Neural progenitor cell (in vitro differentiated cells): Measurements from ENCODE around the gene GAS2L3. TPM values are rescaled to one million over a fixed set of nuclear protein-coding genes. Genes with fewer than 3 reads are reported as not detected.
A peak's percentile ranks its signal among the peaks of the same experiment; 100 is the strongest.

ENCODE experiments used
- DNase-seq: peaks from one replicate; pipeline ENCODE4 v3.0.0-alpha.2; 2016; ENCODE audit warnings: low spot score
- H2AFZ ChIP-seq: fragments of 200-600 bp; sonication (generic); replicated peaks from 2 replicates; pipeline ENCODE4 v1.6.1; 2016; ENCODE audit warnings: antibody characterized with exemption
- H3F3A ChIP-seq: fragments of 200-600 bp; sonication (generic); 2 replicates; pipeline ENCODE4 v1.6.1; 2016; ENCODE audit warnings: antibody characterized with exemption, low read depth
- H3K27ac ChIP-seq: fragments of 200-600 bp; sonication (generic); 2 replicates; pipeline ENCODE4 v1.5.1; 2016; ENCODE audit warnings: mild to moderate bottlenecking
- H3K27me3 ChIP-seq: fragments of 200-600 bp; sonication (generic); 2 replicates; pipeline ENCODE4 v1.6.1; 2016; ENCODE audit warnings: mild to moderate bottlenecking, moderate library complexity
- H3K36me3 ChIP-seq: fragments of 200-600 bp; sonication (generic); 2 replicates; pipeline ENCODE4 v1.5.1; 2016
- H3K4me1 ChIP-seq: fragments of 200-600 bp; sonication (generic); 2 replicates; pipeline ENCODE4 v1.6.1; 2016; ENCODE audit warnings: mixed run types
- H3K4me2 ChIP-seq: fragments of 200-600 bp; sonication (generic); 2 replicates; pipeline ENCODE4 v1.6.1; 2016
- H3K4me3 ChIP-seq: fragments of 200-600 bp; sonication (generic); 2 replicates; pipeline ENCODE4 v1.5.1; 2016
- H3K79me2 ChIP-seq: fragments of 200-600 bp; sonication (generic); 2 replicates; pipeline ENCODE4 v1.6.1; 2016; ENCODE audit warnings: low read depth
- H3K9ac ChIP-seq: fragments of 200-600 bp; sonication (generic); 2 replicates; pipeline ENCODE4 v1.6.1; 2016
- H3K9me3 ChIP-seq: fragments of 200-600 bp; sonication (generic); 2 replicates; pipeline ENCODE4 v1.5.1; 2016; ENCODE audit warnings: low read depth
- H4K20me1 ChIP-seq: fragments of 200-600 bp; sonication (generic); 2 replicates; pipeline ENCODE4 v1.6.1; 2016; ENCODE audit warnings: low read depth
- H3K27ac Mint-ChIP-seq: 3 replicates; pipeline ENCODE4 v1.8.0; 2021; ENCODE audit warnings: mixed read lengths
- H3K27me3 Mint-ChIP-seq: 2 replicates; pipeline ENCODE4 v1.8.0; 2022; ENCODE audit warnings: low read depth, mild to moderate bottlenecking, inconsistent platforms, moderate library complexity, mixed read lengths; ENCODE audit not compliant: insufficient read depth
- H3K36me3 Mint-ChIP-seq: 3 replicates; pipeline ENCODE4 v1.8.0; 2021; ENCODE audit warnings: mixed read lengths
- H3K4me1 Mint-ChIP-seq: 3 replicates; pipeline ENCODE4 v1.8.0; 2021; ENCODE audit warnings: mixed read lengths
- H3K4me3 Mint-ChIP-seq: 3 replicates; pipeline ENCODE4 v1.8.0; 2021; ENCODE audit warnings: mild to moderate bottlenecking, moderate library complexity, mixed read lengths
- H3K9me3 Mint-ChIP-seq: 3 replicates; pipeline ENCODE4 v1.8.0; 2020; ENCODE audit warnings: mixed read lengths
- CTCF ChIP-seq: fragments of 200-600 bp; sonication (generic); IDR thresholded peaks from 2 replicates; pipeline ENCODE4 v1.5.1; 2017; ENCODE audit warnings: antibody characterized with exemption, mild to moderate bottlenecking
- EZH2 ChIP-seq: fragments of 200-600 bp; sonication (generic); IDR thresholded peaks from 2 replicates; pipeline ENCODE4 v1.6.1; 2017; ENCODE audit warnings: antibody characterized with exemption, mild to moderate bottlenecking, moderate library complexity
- EZH2phosphoT487 ChIP-seq: fragments of 200-600 bp; sonication (generic); IDR thresholded peaks from 2 replicates; pipeline ENCODE4 v1.6.1; 2017; ENCODE audit warnings: antibody characterized with exemption
- total RNA-seq: library from RNA; depleted of rRNA; stranded (reverse); fragments of >200 nt; gene quantifications from 2 replicates; pipeline ENCODE4 v1.2.3, GENCODE V29; 2015; ENCODE audit warnings: low replicate concordance

GAS2L3 gene
- total RNA-seq: 40.6 and 57.6 TPM in 2 replicates

DNA sequence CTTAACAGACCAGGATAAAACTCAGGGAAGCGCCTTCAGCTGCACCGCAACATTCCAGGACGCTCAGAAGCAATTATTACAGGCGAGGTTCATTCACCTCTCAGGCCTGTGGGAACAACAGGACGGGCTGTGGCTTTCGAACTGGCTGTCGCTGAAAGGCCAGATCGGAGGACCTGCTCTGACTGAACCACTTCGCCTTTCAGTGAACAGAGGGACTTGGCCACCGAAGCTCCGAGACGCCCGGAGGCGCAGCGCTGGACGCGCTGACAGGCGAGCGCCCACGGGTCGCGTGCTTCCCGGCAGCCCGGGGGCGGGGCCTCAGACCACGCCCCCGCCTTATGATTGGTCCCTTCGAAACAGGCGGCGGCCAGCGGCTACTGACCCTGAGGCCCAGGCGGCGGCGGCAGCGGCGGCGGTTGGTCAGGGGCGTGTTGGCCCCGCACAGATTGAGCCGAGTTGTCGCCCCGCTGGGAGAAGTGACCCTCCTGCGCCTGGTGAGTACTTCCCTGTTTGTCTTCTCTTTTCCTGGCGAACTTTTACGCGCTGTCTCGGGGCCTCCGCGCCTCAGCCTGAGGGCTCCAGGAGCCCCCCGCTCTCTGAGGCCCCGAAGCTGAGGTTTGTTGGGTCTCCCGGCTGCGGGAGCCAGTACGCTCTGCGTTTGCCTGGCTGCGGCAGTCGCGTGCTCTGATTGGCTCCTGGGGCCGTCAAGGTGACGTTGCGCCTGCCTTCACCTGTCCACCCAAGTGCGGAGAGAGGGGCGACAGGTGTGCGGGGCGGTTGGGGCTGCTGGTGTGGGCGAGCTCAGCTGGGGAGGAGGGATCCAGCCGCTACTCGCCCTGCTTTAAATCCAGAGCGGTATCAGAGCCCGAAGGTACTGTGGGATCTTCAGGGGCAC is at the start of gene GAS2L3:
GAS2L3 (plus strand) TSS at position 393 of the 895 bp plus-strand sequence. CDS start 21,221 bp downstream, outside the sequence.
- H3K4me2 ChIP-seq: peak within 1 kb of the TSS; percentile 86
- TF ChIP-seq EZH2: peak; percentile 35
- no peak for TF ChIP-seq CTCF
- peaks cover 11% of the 10 kb centered on the region for H3F3A ChIP-seq
- H3K27ac ChIP-seq: no peak within 1 kb of the TSS
- no peaks in the 10 kb centered on the region for H3K9me3 Mint-ChIP-seq
- peaks cover 37% of the 10 kb centered on the region for H3K79me2 ChIP-seq
- peaks cover 29% of the 10 kb centered on the region for H3K27me3 ChIP-seq
- peaks cover 15% of the 10 kb centered on the region for H3K4me1 Mint-ChIP-seq
- peaks cover 8% of the 10 kb centered on the region for H3K36me3 Mint-ChIP-seq
- peak within 1 kb of the TSS; percentile 77 for H3K4me3 ChIP-seq
- H3K36me3 ChIP-seq: no peaks in the 10 kb centered on the region
- peaks cover 14% of the 10 kb centered on the region for H4K20me1 ChIP-seq
- H3K9ac ChIP-seq: peak within 1 kb of the TSS; percentile 33
- H2AFZ ChIP-seq: peak within 1 kb of the TSS; percentile 87
- peak; percentile 96 for DNase-seq
- no peaks in the 10 kb centered on the region for H3K9me3 ChIP-seq
- H3K27me3 Mint-ChIP-seq: peaks cover 2% of the 10 kb centered on the region
- H3K27ac Mint-ChIP-seq: peak within 1 kb of the TSS; percentile 82
- H3K4me1 ChIP-seq: peaks cover 11% of the 10 kb centered on the region
- peak within 1 kb of the TSS; percentile 97 for H3K4me3 Mint-ChIP-seq

DNA sequence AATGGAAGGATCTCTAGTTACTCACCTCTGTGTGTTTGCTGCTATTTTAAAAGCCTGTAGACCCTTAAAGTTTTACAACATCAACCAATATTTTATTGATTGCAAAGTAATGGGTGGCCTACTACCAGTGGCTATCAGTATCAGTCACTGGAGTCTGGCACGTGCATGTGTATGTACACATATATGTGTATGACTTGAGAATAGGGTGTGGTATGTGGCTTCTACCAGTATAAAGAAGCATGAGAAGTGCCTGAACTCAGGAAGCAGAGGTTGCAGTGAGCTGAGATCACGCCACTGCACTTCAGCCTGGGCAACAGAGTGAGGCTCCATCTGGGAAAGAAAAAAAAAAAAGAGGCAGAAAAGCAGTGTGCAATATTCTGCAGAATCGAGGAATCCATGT is 45.5 kb upstream of the GAS2L3 start:
- H3K79me2 ChIP-seq: no peaks in the 10 kb centered on the region
- H3K27ac ChIP-seq: no peak overlapping the region
- no peak overlapping the region for H3K4me3 ChIP-seq
- H3K4me1 ChIP-seq: no peaks in the 10 kb centered on the region
- no peak for DNase-seq
- no peak overlapping the region for H3K27ac Mint-ChIP-seq
- no peak overlapping the region for H3K4me3 Mint-ChIP-seq
- no peaks in the 10 kb centered on the region for H3K27me3 Mint-ChIP-seq
- no peak overlapping the region for H2AFZ ChIP-seq
- no peaks in the 10 kb centered on the region for H3K36me3 ChIP-seq
- TF ChIP-seq EZH2 (no peak), EZH2phosphoT487 (no peak), CTCF (no peak)
- no peaks in the 10 kb centered on the region for H3K9me3 ChIP-seq
- no peak overlapping the region for H3K4me2 ChIP-seq
- H3F3A ChIP-seq: no peaks in the 10 kb centered on the region
- no peak overlapping the region for H3K9ac ChIP-seq
- H3K27me3 ChIP-seq: no peaks in the 10 kb centered on the region
- no peaks in the 10 kb centered on the region for H3K9me3 Mint-ChIP-seq
- H4K20me1 ChIP-seq: no peaks in the 10 kb centered on the region
- H3K4me1 Mint-ChIP-seq: no peaks in the 10 kb centered on the region
- H3K36me3 Mint-ChIP-seq: no peaks in the 10 kb centered on the region

GRCh38 chr12:100528471-100529127 is 44.9 kb upstream of the GAS2L3 start:
- no peaks in the 10 kb centered on the region for H3F3A ChIP-seq
- H3K9me3 Mint-ChIP-seq: no peaks in the 10 kb centered on the region
- no peak overlapping the region for H3K27ac ChIP-seq
- no peak overlapping the region for H3K4me2 ChIP-seq
- no peak overlapping the region for H2AFZ ChIP-seq
- H3K9ac ChIP-seq: no peak overlapping the region
- H3K4me3 ChIP-seq: no peak overlapping the region
- no peak overlapping the region for H3K27ac Mint-ChIP-seq
- no peaks in the 10 kb centered on the region for H3K36me3 Mint-ChIP-seq
- DNase-seq: no peak
- no peaks in the 10 kb centered on the region for H4K20me1 ChIP-seq
- no peaks in the 10 kb centered on the region for H3K4me1 ChIP-seq
- no peaks in the 10 kb centered on the region for H3K9me3 ChIP-seq
- H3K4me3 Mint-ChIP-seq: no peak overlapping the region
- no peaks in the 10 kb centered on the region for H3K79me2 ChIP-seq
- H3K36me3 ChIP-seq: no peaks in the 10 kb centered on the region
- TF ChIP-seq EZH2 (no peak), EZH2phosphoT487 (no peak)
- H3K4me1 Mint-ChIP-seq: no peaks in the 10 kb centered on the region
- no peaks in the 10 kb centered on the region for H3K27me3 ChIP-seq
- H3K27me3 Mint-ChIP-seq: no peaks in the 10 kb centered on the region
